Endodermal cell (in vitro differentiated cells): ENCODE measurements around the gene GRM3. TPM values are rescaled to one million over a fixed set of nuclear protein-coding genes. Genes with fewer than 3 reads are reported as not detected.

Experiments
- DNase-seq: peaks from one replicate; pipeline ENCODE4 v3.0.0-alpha.2; 2017
- H3K27ac ChIP-seq: 2 replicates; pipeline ENCODE4 v1.5.1; 2013; ENCODE audit warnings: mild to moderate bottlenecking, low read depth, low read length, moderate library complexity
- H3K27me3 ChIP-seq: 2 replicates; pipeline ENCODE4 v1.6.1; 2013; ENCODE audit warnings: mild to moderate bottlenecking, low read length, moderate library complexity; ENCODE audit not compliant: insufficient read depth, control insufficient read depth, poor library complexity, severe bottlenecking
- H3K36me3 ChIP-seq: 2 replicates; pipeline ENCODE4 v1.7.0; 2013; ENCODE audit warnings: mild to moderate bottlenecking, low read length, moderate library complexity; ENCODE audit not compliant: control insufficient read depth, insufficient read depth
- H3K4me1 ChIP-seq: one replicate; pipeline ENCODE4 v1.7.0; 2013; ENCODE audit warnings: low read length; ENCODE audit not compliant: control insufficient read depth, insufficient read depth
- H3K4me3 ChIP-seq: 2 replicates; pipeline ENCODE4 v1.5.1; 2013; ENCODE audit warnings: mild to moderate bottlenecking, low read length, moderate library complexity
- H3K9ac ChIP-seq: 2 replicates; pipeline ENCODE4 v1.6.1; 2013; ENCODE audit warnings: mild to moderate bottlenecking, low read length, moderate library complexity; ENCODE audit not compliant: poor library complexity, severe bottlenecking; ENCODE audit errors: extremely low read depth
- H3K9me3 ChIP-seq: 2 replicates; pipeline ENCODE4 v1.6.1; 2013; ENCODE audit warnings: mild to moderate bottlenecking, low read length, moderate library complexity; ENCODE audit not compliant: control insufficient read depth
- H3K27ac Mint-ChIP-seq: 2 replicates; pipeline ENCODE4 v1.8.0; 2020; ENCODE audit warnings: mixed read lengths
- H3K27me3 Mint-ChIP-seq: 2 replicates; pipeline ENCODE4 v1.8.0; 2021; ENCODE audit warnings: mild to moderate bottlenecking, mixed read lengths; ENCODE audit not compliant: insufficient read depth
- H3K36me3 Mint-ChIP-seq: 2 replicates; pipeline ENCODE4 v1.8.0; 2020; ENCODE audit warnings: low read depth, mixed read lengths
- H3K4me1 Mint-ChIP-seq: 2 replicates; pipeline ENCODE4 v1.8.0; 2020; ENCODE audit warnings: mixed read lengths
- H3K4me3 Mint-ChIP-seq: 2 replicates; pipeline ENCODE4 v1.8.0; 2020; ENCODE audit warnings: mild to moderate bottlenecking, moderate library complexity, mixed read lengths
- H3K9me3 Mint-ChIP-seq: 2 replicates; pipeline ENCODE4 v1.8.0; 2020; ENCODE audit warnings: mild to moderate bottlenecking, mixed read lengths
- WGBS, 2 experiments: methylation state at CpG; one replicate each; pipeline versions ENCODE4 v1.1.5 to v1.1.7; 2013; ENCODE audit warnings: missing lambda C conversion rate in 2 of 2, mixed read lengths in 1 of 2; ENCODE audit not compliant: insufficient coverage in 1 of 2, insufficient read length in 1 of 2; 5-methylcytosine and 5-hydroxymethylcytosine counted together
- total RNA-seq, 2 donors: library from RNA; stranded (reverse); fragmentation: NEBNext Ultra II Directional in 1 of 2; extraction: Animal tissue kit (Norgen Biotek cat#: 25700) in 1 of 2; gene quantifications; 2 replicates in 1 of 2; 3 replicates in 1 of 2; pipeline ENCODE4 v1.2.1, GENCODE V29; 2021
- TF ChIP-seq, protein P1 (sequence below): fragments of 200-600 bp; sonication (generic); conservative IDR thresholded peaks from 2 replicates; pipeline ENCODE4 v1.5.0; 2021; ENCODE audit warnings: antibody characterized with exemption, mild to moderate bottlenecking

Gene GRM3
- total RNA-seq, 2 donors from 2014 or later: 0.75 to 0.91 TPM

DNA sequence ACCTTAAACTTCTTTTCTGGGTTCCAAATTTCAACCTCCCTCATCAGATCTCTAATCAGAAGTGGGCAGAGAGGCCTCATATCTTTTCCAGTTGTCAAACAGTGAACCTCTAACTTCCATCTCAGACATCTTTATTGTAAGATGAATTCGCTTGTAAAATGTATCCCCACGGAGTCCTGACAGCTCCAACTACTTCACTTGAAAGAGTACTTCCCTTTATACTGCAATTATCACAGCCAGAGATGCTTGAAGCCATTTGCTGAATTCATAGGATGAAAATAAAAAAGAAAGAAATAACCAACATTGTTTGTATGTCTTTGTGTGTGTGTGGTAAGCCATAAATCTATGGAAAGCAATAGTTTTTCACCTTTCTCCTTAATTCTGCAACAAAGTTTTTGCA lies 175.2 kb downstream of the GRM3 start:
- H3K4me1 ChIP-seq: peaks cover 3% of the 10 kb centered on the region
- DNase-seq: no peak
- H3K27ac ChIP-seq: no peak overlapping the region
- no peak overlapping the region for H3K9ac ChIP-seq
- 60 to 86% methylated on average over 1 to 2 of the region's 2 CpGs for WGBS, 2 experiments
- H3K27ac Mint-ChIP-seq: no peak overlapping the region
- H3K9me3 ChIP-seq: no peaks in the 10 kb centered on the region
- no peaks in the 10 kb centered on the region for H3K36me3 Mint-ChIP-seq
- no peaks in the 10 kb centered on the region for H3K9me3 Mint-ChIP-seq
- TF ChIP-seq, protein P1, sequence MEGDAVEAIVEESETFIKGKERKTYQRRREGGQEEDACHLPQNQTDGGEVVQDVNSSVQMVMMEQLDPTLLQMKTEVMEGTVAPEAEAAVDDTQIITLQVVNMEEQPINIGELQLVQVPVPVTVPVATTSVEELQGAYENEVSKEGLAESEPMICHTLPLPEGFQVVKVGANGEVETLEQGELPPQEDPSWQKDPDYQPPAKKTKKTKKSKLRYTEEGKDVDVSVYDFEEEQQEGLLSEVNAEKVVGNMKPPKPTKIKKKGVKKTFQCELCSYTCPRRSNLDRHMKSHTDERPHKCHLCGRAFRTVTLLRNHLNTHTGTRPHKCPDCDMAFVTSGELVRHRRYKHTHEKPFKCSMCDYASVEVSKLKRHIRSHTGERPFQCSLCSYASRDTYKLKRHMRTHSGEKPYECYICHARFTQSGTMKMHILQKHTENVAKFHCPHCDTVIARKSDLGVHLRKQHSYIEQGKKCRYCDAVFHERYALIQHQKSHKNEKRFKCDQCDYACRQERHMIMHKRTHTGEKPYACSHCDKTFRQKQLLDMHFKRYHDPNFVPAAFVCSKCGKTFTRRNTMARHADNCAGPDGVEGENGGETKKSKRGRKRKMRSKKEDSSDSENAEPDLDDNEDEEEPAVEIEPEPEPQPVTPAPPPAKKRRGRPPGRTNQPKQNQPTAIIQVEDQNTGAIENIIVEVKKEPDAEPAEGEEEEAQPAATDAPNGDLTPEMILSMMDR: no peak
- no peaks in the 10 kb centered on the region for H3K36me3 ChIP-seq
- peaks cover 2% of the 10 kb centered on the region for H3K27me3 Mint-ChIP-seq
- no peak overlapping the region for H3K4me3 ChIP-seq
- H3K4me1 Mint-ChIP-seq: no peaks in the 10 kb centered on the region
- H3K4me3 Mint-ChIP-seq: no peak overlapping the region
- H3K27me3 ChIP-seq: no peaks in the 10 kb centered on the region

DNA sequence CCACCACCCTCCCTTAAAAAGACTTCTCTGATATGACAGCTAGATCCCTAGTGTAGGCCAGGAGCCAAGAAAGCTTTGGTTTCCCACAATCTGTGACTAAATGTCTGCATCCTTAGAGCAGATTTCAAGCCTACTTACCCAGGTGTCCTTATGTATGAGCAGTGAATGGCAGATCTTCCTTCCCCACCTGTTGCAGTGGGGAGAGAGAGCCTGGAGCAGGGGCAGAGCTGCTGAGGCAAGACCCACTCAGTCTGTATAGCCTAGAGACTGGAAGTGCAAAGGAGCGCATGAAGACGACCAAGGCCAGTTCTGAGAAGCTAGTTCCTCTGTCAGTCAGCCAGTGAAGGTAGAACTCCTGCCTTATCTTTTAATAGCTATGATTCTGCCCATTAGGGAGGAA lies 180.1 kb downstream of the GRM3 start:
- Mint-ChIP-seq H3K4me3 (no peak overlapping the region), H3K27ac (no peak overlapping the region), H3K36me3 (no peaks in the 10 kb centered on the region), H3K27me3 (no peaks in the 10 kb centered on the region), H3K4me1 (peaks cover 15% of the 10 kb centered on the region), H3K9me3 (no peaks in the 10 kb centered on the region)
- Histone ChIP-seq H3K9me3 (no peaks in the 10 kb centered on the region), H3K9ac (no peak overlapping the region), H3K36me3 (no peaks in the 10 kb centered on the region), H3K27me3 (no peaks in the 10 kb centered on the region), H3K4me1 (peaks cover 10% of the 10 kb centered on the region), H3K4me3 (no peak overlapping the region), H3K27ac (no peak overlapping the region)
- TF ChIP-seq, protein P1: no peak
- DNase-seq: no peak
- 96 to 100% methylated on average over 1 to 2 of the region's 2 CpGs for WGBS, 2 experiments

DNA sequence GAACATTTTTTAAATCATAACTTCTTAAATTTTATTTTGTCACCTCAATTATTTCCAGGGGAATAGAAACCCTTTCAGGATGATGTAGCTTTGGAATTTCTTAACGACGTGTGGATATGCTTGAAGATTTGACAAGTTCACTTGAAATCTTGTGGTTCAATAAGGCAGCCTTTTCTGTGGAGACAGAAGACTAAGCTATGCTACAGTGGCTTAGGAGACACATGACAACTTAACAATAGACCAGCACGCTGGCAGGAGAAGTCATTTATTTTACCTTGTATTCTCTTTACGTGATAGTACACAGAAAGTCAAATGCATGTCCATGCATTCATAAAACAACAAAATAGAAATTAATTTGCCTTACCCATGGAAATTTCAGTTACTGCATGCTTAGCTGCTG lies 181.6 kb downstream of the GRM3 start:
- Histone ChIP-seq H3K9me3 (no peaks in the 10 kb centered on the region), H3K27ac (no peak overlapping the region), H3K4me3 (no peak overlapping the region), H3K9ac (no peak overlapping the region), H3K4me1 (peaks cover 19% of the 10 kb centered on the region), H3K36me3 (no peaks in the 10 kb centered on the region), H3K27me3 (no peaks in the 10 kb centered on the region)
- Mint-ChIP-seq H3K27me3 (no peaks in the 10 kb centered on the region), H3K4me3 (no peak overlapping the region), H3K9me3 (no peaks in the 10 kb centered on the region), H3K27ac (no peak overlapping the region), H3K4me1 (peaks cover 24% of the 10 kb centered on the region), H3K36me3 (no peaks in the 10 kb centered on the region)
- TF ChIP-seq, protein P1: no peak
- no peak for DNase-seq
- 87 to 89% methylated on average over 2 to 4 of the region's 4 CpGs for WGBS, 2 experiments
